ENCODE data around the gene NT5C3B.
"Not testable (repeated sequence)": the region's sequence is repeated elsewhere in the genome, so short reads cannot be mapped to it uniquely, and the experiment has no call there.

Gene NT5C3B

DNA sequence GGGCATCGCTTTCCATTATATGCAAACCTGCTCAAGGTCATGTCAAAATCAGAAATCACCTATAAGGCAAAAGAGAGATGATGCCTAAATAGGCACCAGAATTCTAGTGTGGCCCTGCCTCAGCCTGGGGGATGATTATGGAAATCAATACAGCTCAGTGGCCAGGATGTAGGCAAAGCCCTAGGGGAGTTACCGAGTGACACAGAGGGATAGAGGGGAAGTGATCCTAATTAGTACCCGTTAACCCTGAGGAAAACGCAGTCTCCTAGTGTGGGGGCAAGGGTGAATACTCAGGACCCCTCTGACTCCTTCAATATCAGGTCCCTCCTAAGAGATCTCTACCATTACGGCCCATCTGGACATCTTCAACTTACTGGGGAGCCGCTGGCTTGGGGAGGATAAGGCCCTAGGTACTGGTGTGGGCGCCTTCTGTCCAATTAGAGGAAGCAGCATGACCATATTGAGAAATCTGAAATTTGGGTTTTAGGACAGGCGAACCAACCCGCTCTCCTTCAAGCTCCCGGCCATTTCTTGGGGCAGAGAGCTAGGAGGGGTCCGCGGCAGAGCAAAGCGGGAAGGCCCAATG, 725 bp downstream of the NT5C3B start:
- H2BK5ac ChIP-seq (ENCODE audit: low read depth, low read length, poor library complexity), result no peak overlapping the region
- H3K9me3 ChIP-seq (ENCODE audit: insufficient read depth, low read depth, low read length), result peaks cover 2% of the 10 kb centered on the region
- peak overlapping the region; percentile 83 for H2BK120ac ChIP-seq (ENCODE audit: insufficient read depth, low read length, poor library complexity)
- no peak for DNase-seq
- peak overlapping the region; percentile 91 for H3K18ac ChIP-seq (ENCODE audit: low read length)
- peak overlapping the region; percentile 50 for H4K91ac ChIP-seq (ENCODE audit: low read depth, low read length)
- H2AFZ ChIP-seq (ENCODE audit: insufficient read depth, low read length, poor library complexity), result peak overlapping the region; percentile 41
- H3K4me1 ChIP-seq (ENCODE audit: control insufficient read depth in 1 of 2, insufficient read depth in 2 of 2, low read length in 2 of 2), result peaks cover 4 to 5% of the 10 kb centered on the region in 2 experiments
- no peak overlapping the region for H3K9ac ChIP-seq (ENCODE audit: low read length)
- peaks cover 5% of the 10 kb centered on the region for H3K79me1 ChIP-seq (ENCODE audit: low read length)
- peak overlapping the region; percentile 83 for H3K4me3 ChIP-seq (ENCODE audit: low read depth, low read length)
- no peak overlapping the region for H3K27ac ChIP-seq (ENCODE audit: low read depth, low read length)
- H3K14ac ChIP-seq (ENCODE audit: low read length), result peak overlapping the region; percentile 94
- H3K36me3 ChIP-seq (ENCODE audit: control insufficient read depth in 1 of 2, insufficient read depth in 2 of 2, low read length in 2 of 2), result peaks cover 6 to 11% of the 10 kb centered on the region in 2 experiments
- H4K12ac ChIP-seq (ENCODE audit: low read depth, low read length), result peak overlapping the region; percentile 91
- no peaks in the 10 kb centered on the region for H3K27me3 ChIP-seq (ENCODE audit: insufficient read depth, low read length)
- no CpG with 5 or more reads among the region's 13 CpGs for WGBS (ENCODE audit: extremely low coverage, insufficient coverage, insufficient read length)
- H2BK12ac ChIP-seq (ENCODE audit: low read length), result no peak overlapping the region
- H2AK5ac ChIP-seq (ENCODE audit: low read length), result peak overlapping the region; percentile 7
- peak overlapping the region; percentile 75 for H4K8ac ChIP-seq (ENCODE audit: low read depth, low read length)
- H3K4me2 ChIP-seq (ENCODE audit: low read length), result peak overlapping the region; percentile 91
- no peak overlapping the region for H3K23ac ChIP-seq (ENCODE audit: low read length)
- H3K4ac ChIP-seq (ENCODE audit: low read depth, low read length), result peak overlapping the region; percentile 18
- peaks cover 4% of the 10 kb centered on the region for H3K79me2 ChIP-seq (ENCODE audit: control insufficient read depth, insufficient read depth, low read length, poor library complexity)

DNA sequence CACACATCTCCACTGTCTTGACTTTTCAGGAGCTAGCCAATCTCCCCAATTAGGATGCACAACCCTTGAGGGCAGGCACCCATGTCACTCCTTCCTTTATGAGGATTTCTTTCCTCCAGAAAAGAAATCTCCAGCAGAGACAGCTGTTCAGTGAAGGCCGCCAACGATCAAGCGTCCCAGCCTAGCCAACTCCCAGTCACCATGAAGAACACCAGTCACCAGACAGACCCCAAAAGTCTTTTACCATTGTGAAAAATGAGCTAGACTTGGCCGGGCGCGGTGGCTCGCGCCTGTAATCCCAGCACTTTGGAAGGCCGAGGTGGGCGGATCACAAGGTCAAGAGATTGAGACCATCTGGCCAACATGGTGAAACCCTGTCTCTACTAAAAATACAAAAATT, 6.1 kb downstream of the NT5C3B start:
- H3K27ac ChIP-seq (ENCODE audit: low read depth, low read length); H2BK12ac ChIP-seq (ENCODE audit: low read length); H3K18ac ChIP-seq (ENCODE audit: low read length); H3K4ac ChIP-seq (ENCODE audit: low read depth, low read length); H3K79me1 ChIP-seq (ENCODE audit: low read length); H3K23ac ChIP-seq (ENCODE audit: low read length); H2AFZ ChIP-seq (ENCODE audit: insufficient read depth, low read length, poor library complexity); H3K4me3 ChIP-seq (ENCODE audit: low read depth, low read length); H3K27me3 ChIP-seq (ENCODE audit: insufficient read depth, low read length); H3K79me2 ChIP-seq (ENCODE audit: control insufficient read depth, insufficient read depth, low read length, poor library complexity); H4K91ac ChIP-seq (ENCODE audit: low read depth, low read length); H2BK5ac ChIP-seq (ENCODE audit: low read depth, low read length, poor library complexity); H2BK120ac ChIP-seq (ENCODE audit: insufficient read depth, low read length, poor library complexity); H4K12ac ChIP-seq (ENCODE audit: low read depth, low read length); DNase-seq; H3K9ac ChIP-seq (ENCODE audit: low read length); H3K4me1 ChIP-seq (ENCODE audit: control insufficient read depth in 1 of 2, insufficient read depth in 2 of 2, low read length in 2 of 2); H3K4me2 ChIP-seq (ENCODE audit: low read length); H3K14ac ChIP-seq (ENCODE audit: low read length); H3K9me3 ChIP-seq (ENCODE audit: insufficient read depth, low read depth, low read length); H2AK5ac ChIP-seq (ENCODE audit: low read length); H4K8ac ChIP-seq (ENCODE audit: low read depth, low read length): not testable (repeated sequence)
- WGBS (ENCODE audit: extremely low coverage, insufficient coverage, insufficient read length), result no CpG with 5 or more reads among the region's 10 CpGs
- peaks cover 19 to 41% of the 10 kb centered on the region in 2 experiments for H3K36me3 ChIP-seq (ENCODE audit: control insufficient read depth in 1 of 2, insufficient read depth in 2 of 2, low read length in 2 of 2)

DNA sequence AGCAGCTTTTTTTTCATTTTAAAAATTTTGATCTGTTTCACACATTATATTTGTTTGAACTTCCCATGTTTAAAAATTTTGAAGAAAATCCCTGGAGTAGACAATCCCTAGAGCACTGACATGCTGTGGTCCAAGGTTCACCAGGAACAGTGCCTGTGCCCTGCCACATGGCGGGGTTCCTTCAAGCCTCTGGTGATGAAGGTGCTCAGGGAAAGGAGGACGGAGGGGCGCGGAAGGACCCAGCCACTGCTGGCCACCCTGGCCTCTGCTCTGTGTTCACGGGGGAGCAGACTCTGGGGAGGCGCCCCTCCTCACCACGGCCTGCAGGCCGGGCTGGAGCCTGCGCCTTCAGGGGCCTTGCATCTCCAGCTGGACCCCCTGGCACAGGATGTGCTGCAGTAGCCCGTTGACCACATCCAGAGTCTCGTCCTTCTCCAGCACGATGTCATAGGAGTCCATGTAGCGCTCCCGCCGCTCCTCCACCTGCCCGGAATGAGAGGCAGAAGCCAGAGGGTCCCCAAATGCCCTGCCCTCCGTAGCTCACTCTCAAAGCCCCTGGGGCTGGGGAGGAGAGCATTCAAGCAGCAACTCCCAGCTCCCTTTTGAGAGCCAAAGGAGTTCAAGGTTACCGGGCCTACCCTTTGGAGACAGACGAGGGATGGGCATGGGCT, 10.7 kb downstream of the NT5C3B start:
- Histone ChIP-seq H2BK12ac (ENCODE audit: low read length) (no peak overlapping the region), H3K79me1 (ENCODE audit: low read length) (no peaks in the 10 kb centered on the region), H3K4me1 (ENCODE audit: control insufficient read depth in 1 of 2, insufficient read depth in 2 of 2, low read length in 2 of 2) (no peaks in the 10 kb centered on the region), H3K4me3 (ENCODE audit: low read depth, low read length) (no peak overlapping the region), H2BK120ac (ENCODE audit: insufficient read depth, low read length, poor library complexity) (no peak overlapping the region), H2BK5ac (ENCODE audit: low read depth, low read length, poor library complexity) (no peak overlapping the region), H3K27ac (ENCODE audit: low read depth, low read length) (no peak overlapping the region), H3K14ac (ENCODE audit: low read length) (no peak overlapping the region), H3K9ac (ENCODE audit: low read length) (no peak overlapping the region), H2AK5ac (ENCODE audit: low read length) (no peak overlapping the region), H3K27me3 (ENCODE audit: insufficient read depth, low read length) (no peaks in the 10 kb centered on the region), H4K8ac (ENCODE audit: low read depth, low read length) (no peak overlapping the region), H4K91ac (ENCODE audit: low read depth, low read length) (no peak overlapping the region), H3K9me3 (ENCODE audit: insufficient read depth, low read depth, low read length) (peaks cover 5% of the 10 kb centered on the region), H3K36me3 (ENCODE audit: control insufficient read depth in 1 of 2, insufficient read depth in 2 of 2, low read length in 2 of 2) (peaks cover 36 to 51% of the 10 kb centered on the region in 2 experiments), H3K79me2 (ENCODE audit: control insufficient read depth, insufficient read depth, low read length, poor library complexity) (no peaks in the 10 kb centered on the region), H4K12ac (ENCODE audit: low read depth, low read length) (no peak overlapping the region), H3K4me2 (ENCODE audit: low read length) (no peak overlapping the region), H3K18ac (ENCODE audit: low read length) (no peak overlapping the region), H2AFZ (ENCODE audit: insufficient read depth, low read length, poor library complexity) (no peak overlapping the region), H3K23ac (ENCODE audit: low read length) (no peak overlapping the region), H3K4ac (ENCODE audit: low read depth, low read length) (no peak overlapping the region)
- WGBS (ENCODE audit: extremely low coverage, insufficient coverage, insufficient read length), result no CpG with 5 or more reads among the region's 19 CpGs
- DNase-seq, result no peak

DNA sequence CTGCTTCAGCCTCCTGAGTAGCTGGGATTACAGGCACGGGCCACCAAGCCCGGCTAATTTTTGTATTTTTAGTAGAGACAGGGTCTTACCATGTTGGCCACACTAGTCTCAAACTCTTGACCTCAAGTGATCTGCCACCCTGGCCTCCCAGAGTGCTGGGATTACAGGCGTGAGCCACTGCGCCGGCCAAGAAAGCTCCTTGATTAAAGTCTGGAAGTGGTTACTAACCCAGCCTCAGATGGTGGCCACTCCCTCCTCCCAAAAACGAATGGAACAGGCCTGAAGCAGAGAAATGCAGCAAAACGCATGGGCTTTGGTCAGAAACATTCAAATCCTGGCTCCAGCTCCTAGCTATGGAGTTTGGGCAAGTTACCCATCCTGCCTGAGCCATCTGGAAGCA, 11.9 kb downstream of the NT5C3B start:
- Histone ChIP-seq H4K8ac (ENCODE audit: low read depth, low read length) (no peak overlapping the region), H4K12ac (ENCODE audit: low read depth, low read length) (no peak overlapping the region), H3K79me2 (ENCODE audit: control insufficient read depth, insufficient read depth, low read length, poor library complexity) (no peaks in the 10 kb centered on the region), H2BK120ac (ENCODE audit: insufficient read depth, low read length, poor library complexity) (no peak overlapping the region), H2BK12ac (ENCODE audit: low read length) (no peak overlapping the region), H2AK5ac (ENCODE audit: low read length) (no peak overlapping the region), H3K4me3 (ENCODE audit: low read depth, low read length) (no peak overlapping the region), H3K4me2 (ENCODE audit: low read length) (no peak overlapping the region), H3K36me3 (ENCODE audit: control insufficient read depth in 1 of 2, insufficient read depth in 2 of 2, low read length in 2 of 2) (peaks cover 44 to 57% of the 10 kb centered on the region in 2 experiments), H3K14ac (ENCODE audit: low read length) (no peak overlapping the region), H3K4me1 (ENCODE audit: control insufficient read depth in 1 of 2, insufficient read depth in 2 of 2, low read length in 2 of 2) (no peaks in the 10 kb centered on the region), H4K91ac (ENCODE audit: low read depth, low read length) (no peak overlapping the region), H2AFZ (ENCODE audit: insufficient read depth, low read length, poor library complexity) (no peak overlapping the region), H3K9me3 (ENCODE audit: insufficient read depth, low read depth, low read length) (peaks cover 5% of the 10 kb centered on the region), H3K27me3 (ENCODE audit: insufficient read depth, low read length) (no peaks in the 10 kb centered on the region), H2BK5ac (ENCODE audit: low read depth, low read length, poor library complexity) (no peak overlapping the region), H3K9ac (ENCODE audit: low read length) (no peak overlapping the region), H3K27ac (ENCODE audit: low read depth, low read length) (no peak overlapping the region), H3K18ac (ENCODE audit: low read length) (no peak overlapping the region), H3K23ac (ENCODE audit: low read length) (no peak overlapping the region), H3K4ac (ENCODE audit: low read depth, low read length) (no peak overlapping the region), H3K79me1 (ENCODE audit: low read length) (no peaks in the 10 kb centered on the region)
- no CpG with 5 or more reads among the region's 7 CpGs for WGBS (ENCODE audit: extremely low coverage, insufficient coverage, insufficient read length)
- no peak for DNase-seq
